Pulmonary artery endothelial cell (primary cell): Measurements from ENCODE around the gene MAGIX. TPM values are rescaled to one million over a fixed set of nuclear protein-coding genes. Genes with fewer than 3 reads are reported as not detected.
A peak's percentile ranks its signal among the peaks of the same experiment; 100 is the strongest.

Experiments
- DNase-seq: peaks from one replicate; pipeline ENCODE4 v3.0.0-alpha.2; 2011; ENCODE audit warnings: low read depth, low spot score
- total RNA-seq: library from RNA; depleted of rRNA; stranded (reverse); fragments of >200 nt; gene quantifications from 2 replicates; pipeline ENCODE4 v1.2.3, GENCODE V29; 2014

Gene MAGIX
- total RNA-seq, 1 donor from 2014 or later = 0.59 TPM

DNA sequence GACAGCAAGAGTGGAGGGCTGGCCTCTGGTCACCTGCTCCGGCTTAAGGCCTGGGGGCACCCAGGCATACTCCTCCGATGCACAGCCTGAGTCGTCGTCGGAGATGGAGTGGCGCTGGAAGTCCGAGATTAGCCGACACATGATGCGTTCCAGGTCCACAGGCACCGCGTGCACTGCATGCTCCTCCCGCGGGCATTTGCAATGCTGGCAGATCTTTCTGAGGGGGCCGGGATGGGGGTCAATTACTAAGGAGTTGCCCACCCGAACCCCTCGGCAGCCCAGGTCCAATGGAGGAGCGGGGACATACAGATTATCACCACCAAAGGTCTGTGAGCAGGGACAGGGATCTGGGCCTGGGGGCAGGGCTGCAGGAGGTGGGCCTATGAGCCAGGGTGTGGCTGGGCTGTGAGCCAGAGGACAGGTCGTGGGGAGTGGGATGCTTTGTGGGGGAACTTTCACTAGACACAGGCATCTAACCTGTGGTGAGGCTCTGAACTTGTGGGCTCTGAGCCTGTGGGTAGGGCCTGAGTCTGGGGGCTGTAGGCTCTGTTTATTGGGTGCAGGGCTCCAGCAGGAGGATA lies 21.2 kb downstream of the MAGIX start:
- DNase-seq = no peak

DNA sequence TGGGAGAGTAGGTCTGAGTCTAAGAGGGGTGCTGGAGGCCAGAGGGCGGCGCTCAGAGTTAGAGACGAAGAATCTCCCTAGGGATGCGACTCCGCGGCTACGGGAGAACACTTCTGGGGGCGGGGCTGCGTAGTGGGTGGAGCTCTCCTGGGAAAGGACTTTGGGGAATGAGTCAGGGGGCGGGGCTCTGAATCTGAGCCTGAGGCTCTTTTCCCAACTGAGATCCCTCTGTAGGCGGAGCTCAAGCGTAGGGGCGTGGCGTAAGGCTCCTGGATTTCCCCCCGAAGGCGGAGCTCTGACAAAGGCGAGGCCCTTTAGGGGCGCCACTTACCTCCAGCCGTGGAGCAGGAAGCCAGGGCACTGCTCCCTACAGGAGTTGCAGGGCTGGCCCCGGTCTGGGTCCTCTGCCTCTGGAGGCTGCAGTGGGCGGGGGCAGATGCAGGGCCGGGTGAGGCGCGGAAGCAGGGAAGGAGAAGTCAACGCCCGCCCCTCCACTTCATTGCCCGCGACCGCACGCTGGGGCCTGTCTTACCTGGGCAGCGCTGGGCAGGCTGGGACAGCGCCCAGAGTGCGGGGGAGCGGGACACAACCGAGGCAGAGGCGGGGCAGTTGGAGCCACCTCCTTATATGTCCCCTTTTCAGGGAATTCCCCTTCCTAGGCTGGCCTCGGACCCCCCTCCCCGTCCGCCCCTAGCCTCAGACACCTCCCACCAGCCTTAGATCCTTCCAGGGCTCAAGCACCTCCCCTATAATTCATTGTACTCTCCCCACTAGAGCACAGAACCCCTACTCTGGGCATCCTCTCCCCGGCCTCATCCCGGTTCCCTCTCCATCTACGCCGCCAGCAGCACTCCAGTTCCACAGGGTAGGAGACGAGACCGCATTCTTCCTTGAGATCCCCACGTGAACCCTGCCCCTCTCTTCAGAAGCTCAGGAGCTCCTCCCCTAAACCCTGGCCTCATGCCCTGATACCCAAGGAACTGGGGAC lies 22.0 kb downstream of the MAGIX start:
- DNase-seq = no peak

DNA sequence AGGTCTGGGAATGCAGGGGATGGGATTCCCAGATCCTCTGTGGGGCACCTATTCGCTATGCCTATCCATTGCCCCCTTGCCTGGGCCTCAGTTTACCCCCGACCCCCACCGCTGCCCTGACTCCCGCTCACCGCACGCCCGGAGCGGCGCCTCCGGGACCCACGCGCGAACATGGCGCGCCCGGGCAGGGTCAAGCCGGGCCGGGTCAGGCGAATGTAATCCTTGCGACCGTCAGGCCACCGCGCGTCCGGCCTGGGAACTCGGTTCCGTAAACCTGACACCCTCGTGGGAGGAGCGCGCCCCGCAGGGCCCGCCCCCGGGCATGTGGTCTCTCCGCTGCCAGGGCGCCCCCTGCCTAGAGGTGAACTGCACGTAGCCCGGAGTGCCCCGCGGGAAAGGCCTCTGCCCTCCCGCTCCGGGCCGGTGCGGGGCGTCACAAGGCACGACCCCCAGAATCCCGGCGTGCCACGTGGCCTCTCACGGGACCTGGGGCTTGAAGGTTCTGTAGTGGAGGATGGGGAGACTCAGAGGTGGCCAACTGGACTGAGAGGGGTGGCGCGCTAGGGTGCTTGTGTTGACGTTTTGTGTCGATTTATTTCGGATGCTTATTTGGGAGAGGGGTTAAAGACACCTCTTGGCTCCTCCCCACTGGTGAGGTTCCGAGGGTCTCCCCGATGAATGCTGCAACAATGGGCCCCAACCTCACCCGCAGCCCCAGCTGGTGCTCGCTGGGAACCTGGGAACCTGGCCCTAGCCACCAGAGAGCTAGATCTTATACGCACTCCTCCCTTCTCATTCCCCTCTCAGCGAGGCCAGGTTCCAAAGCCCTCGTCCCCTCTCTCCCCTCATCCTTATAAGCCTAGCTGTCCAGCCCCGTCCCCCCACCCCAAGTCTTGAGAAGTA lies 23.8 kb downstream of the MAGIX start, which contains the start of gene PRICKLE3:
Gene PRICKLE3, minus strand, starts transcription at position 249 of the 903 bp plus-strand sequence. Its CDS starts 76 bp downstream, at position 173.
- no peak for DNase-seq

DNA sequence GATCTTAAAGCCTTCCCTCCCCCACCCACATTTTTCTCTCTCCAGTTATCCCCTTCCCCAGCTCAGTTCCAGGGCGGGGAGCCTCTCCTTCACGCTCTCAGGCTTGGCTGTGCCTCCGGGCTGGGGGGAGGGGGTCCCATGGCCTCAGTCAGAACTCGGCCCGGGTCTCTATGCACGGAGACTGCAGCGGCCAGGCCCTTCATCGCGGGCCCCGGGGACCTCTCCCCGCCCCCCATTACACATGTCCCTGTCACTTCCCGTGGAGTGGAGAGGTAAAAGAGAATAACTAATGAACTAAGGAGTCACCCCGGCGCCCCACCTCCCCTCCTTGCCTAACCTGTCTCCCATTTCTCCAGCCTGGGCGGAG lies 24.5 kb downstream of the MAGIX start:
- DNase-seq = no peak

DNA sequence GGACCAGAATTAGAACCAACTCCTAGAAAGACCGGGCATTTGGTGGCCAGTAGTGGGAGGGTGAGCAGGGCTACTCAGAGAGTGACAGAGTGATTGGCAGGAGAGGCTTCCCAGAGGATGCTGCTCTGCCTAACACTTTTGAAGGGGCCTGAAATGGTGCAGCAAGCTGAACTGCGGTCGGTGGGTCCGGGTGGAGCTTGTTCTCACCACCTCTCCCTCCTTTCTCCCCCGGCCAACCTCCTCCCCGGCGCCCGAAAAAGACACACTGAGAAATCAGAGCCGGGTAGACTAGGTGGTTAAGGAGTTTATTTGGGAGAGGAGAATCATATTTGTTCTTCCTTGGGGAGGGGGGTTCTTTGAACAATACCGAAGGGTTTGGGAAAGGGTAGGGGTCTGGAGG lies 25.0 kb downstream of the MAGIX start:
- no peak for DNase-seq

DNA sequence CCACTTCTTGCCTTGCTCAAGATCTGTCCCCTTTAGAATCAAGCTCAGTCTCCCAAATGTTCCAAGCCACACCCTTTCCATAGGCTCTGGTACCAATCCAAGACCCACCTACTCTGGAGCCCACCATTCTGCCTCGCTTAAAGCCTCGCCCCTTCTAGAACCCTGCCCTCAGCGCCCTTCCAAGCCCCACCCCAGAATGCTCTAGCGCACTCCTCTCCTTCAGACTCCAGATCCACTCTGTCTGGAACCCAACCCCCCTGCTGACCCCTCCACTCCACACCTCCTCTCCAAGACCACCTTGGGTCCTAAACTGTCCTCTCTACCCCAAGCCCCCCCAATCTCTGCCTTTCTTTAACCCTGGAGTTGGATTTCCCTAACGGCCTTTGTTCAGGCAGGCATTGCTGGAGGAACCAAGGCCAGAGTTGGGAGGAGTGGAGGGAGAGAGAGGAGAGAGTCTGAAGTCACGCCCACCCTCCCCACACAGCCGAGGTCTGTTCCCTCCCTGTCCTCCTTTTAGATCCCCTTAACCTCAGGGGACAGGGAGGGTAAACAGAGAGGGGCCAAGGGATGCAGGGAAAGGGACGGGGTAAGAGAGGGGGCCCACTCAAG lies 26.0 kb downstream of the MAGIX start:
- DNase-seq = no peak

DNA sequence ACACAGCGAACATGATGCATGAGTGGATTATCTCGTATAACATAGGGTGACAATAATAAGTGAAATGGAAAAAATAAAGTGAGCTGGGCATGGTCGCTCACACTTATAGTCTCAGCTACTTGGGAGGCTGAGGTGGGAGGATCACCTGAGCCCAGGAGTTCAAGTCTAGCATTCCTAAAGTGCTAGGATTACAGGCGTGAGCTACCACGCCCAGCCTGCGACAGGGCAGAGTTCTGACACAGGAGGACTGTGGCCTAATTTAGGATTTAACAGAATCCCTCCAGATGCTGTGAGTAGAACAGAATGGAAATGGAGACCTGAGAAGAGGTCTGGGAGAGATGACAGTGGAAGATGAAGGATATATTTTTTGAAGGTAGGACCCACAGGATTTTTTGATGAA lies 27.0 kb downstream of the MAGIX start:
- DNase-seq = no peak

DNA sequence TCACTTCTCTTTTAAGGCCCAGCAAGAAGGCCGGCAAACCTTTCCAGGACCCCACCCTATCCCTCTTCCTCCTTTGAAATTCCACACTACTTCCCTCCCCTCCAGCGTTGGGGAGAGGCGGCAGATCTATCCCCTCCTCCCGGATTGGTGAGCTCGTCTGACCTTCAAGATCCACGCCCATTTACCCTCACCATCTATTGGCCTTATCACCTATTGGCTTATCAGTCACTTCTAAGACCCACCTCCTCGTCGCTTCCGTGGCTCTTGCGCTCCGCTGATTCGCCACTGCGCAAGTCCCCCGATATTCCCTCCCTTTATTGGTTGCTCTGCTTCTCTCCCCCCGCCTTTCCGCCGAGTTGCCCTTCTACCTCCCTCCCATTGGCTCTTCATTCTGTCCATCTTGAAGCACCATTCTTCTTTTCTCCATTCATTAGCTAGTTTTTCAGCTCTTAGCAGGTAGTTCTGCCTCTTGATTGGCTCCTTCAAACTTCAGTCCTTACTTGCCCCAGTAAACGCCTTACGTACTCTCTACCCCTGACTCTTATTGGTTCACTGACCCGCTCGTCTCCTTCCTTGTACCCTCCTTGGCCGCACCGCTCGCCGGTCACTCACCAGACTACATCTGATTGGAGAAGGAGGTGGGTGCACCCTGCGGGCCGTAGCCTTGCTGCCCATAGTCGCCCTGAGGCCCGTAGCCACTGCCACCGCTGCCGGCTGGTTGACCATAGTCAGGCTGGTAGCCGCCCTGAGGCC lies 28.4 kb downstream of the MAGIX start:
- DNase-seq = peak; percentile 98

DNA sequence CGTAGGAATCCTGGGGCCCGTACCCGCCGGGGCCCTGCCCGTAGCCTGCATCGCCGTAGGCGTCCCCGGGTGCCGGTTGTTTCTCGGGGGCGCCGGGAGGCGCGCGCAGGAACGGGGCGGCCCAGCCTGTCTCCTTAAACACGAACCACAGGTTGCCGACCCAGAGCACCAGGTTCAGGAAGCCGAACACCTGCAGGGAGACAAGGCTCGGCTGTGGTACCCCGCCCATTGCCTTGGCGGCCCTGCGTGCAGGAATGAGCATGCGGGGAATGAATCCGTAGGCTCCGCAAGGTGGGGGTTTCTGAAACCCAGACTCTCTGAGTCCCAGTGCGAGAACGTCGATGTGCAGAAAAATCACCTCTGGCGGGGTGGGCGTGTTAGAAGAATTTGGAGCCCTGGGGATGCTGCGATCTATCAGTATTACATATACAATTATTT lies 29.0 kb downstream of the MAGIX start:
- no peak for DNase-seq

DNA sequence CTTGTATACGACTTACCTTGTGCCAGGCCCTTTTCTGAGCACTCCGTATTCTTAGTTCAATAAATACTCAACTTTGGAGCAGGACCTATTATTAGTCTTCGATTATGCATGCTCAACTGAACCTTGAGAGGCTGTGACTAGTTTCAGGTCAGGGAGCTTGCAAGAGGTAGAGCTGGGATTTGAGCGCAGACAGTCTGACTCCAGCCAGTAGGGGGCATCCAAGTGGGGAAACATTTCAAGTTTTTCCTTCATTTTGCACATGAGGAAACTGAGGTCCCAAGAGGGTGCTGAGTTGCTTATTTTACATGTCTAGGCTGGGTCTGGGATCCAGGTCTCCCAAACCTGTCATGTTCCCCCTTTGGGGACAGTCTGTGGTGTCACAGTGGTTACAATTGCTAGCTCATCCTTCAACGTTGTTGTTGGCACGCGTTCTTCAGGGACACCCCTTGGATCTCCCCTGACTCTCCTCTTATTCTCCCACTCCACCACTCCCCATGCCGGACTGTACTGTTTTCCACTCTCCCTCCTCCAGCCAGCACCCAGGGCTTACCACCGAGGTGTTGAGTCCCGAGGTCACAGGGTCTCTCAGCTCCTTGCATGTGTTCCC lies 30.3 kb downstream of the MAGIX start:
- no peak for DNase-seq

DNA sequence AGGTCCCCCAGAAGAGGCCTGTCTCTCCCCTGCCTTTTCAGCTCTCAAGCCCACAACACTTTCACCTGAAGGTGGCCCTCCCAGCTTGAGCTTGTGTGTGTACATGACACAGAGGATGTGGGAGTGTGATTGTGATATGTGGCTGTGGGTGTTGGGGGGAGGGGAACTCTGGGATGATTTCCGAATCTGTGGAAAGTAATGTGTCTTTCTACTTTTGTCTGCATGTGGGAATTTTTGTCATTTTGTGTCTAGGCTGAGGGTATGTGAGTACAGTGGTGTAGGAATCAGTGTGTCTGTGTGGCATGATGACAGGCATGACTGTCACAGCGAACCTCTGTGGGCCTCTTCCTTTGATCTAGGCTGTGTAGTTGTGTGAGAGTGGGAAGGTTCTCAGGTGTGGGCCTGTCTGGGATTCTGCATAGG lies 31.0 kb downstream of the MAGIX start:
- DNase-seq = no peak

DNA sequence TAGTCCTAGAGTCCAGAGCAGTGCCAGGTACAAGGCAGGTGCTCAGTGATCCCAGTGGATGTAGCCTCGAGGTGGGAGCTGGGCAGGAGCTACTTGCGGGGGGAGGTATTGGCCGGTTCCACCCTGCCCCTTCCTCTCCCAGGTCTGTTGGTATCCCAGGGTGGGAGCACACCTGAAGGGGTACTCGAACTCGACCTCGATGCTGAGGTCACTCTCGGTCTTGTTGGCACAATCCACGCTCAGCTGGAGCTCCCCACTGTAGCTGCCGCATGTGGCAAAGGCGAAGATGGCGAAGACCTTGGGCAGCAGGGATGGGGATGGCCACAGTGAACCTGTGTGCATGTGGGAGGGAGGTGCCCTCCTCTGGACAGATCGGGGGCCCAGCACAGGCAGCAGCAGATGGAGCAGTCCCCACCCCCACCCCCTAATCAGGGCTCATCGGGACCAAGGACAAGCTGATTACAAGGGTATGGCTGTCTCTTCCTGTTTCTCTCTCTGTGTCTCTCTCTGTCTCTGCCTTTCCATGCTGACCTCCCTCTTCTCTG lies 35.1 kb downstream of the MAGIX start:
- no peak for DNase-seq

DNA sequence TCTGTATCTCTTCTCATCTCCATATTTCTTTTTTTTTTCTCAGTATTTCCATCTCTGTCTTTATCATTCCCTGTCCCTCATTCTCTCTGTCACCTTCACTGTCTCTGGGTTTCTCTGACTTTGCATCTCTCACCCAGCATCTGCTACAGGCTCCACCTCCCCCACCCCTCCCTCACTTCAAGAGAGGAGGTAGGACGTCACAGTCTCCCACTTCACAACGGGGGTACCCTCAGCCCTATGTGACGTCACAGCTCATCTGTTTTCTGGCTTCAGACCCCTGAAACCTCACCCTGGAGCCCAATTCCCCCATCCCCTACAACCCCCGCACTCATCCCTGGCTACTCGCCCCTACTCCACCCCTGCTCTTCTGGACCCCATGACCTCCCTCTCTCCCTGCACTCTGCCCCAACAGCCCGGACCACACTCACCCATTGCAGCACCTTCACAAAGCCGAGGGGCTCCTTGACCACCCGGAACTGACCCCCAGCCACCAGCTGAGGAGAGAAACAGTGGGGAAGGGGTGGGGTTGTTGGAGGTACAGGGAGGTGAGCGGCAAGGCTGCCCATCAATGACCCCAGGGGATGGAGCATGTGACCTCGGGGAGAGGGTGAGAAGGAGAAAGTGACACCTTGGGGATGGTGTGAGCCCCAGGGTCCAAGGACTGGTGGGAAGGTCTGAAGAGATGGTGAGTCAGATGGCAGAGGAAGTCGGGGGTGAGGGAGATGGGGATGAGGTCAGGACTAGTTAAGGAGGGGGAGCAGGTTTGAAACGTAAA lies 36.2 kb downstream of the MAGIX start:
- DNase-seq = no peak

DNA sequence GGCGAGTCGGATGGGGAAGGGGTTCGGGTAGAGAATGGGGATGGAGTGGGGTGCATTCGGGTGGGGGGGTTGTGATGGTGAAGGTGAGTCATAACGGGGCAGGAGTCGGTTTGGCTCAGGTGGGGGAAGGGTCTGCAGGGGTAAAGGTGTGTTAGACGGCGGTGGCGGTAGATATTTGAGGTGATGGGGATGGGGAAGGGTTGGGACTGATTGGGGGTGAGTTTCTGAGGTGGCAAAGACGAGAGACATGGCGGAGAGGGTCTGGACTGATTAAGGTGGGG lies 36.7 kb downstream of the MAGIX start:
- no peak for DNase-seq

DNA sequence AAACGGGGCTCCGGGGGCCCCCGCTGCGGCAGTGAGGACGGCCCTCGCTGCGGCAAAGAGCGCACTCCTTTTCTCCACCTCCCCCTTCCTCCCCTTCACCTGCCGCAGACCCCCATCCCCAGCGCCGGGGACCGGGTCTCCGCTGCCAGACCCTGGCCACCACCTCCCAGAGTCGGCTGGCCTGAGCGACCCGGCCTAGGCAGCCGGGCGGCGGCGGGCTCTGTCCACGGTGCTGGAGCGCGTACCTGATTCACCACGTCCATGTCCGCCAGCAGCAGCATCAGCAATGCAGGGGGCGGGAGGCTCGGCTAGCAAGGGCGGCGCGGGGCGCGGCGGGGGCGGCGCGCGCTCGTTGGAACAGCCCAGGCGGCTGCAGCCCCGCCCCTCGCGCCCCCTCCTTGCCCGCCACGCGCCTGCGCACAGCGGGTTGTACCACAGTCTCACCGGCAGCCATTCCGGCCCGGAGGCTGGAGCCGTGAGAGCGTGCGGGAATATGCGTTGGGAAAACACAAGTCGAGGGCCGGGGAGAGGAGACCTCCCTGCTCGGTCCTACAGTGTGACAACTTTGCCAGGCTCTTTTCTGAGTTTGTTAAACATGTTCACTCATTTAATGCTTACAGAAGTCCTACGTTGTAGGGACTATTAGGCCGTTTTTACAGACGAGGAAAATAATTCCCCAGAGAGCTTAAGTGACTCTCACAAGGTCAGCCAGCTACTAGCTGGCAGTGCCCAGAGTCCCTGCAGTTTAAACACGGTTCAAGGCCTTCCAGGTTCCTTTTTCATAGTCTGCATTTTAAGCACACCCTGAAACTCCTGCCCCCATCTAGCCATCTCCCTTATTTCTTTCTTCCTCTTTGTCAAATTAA lies 37.6 kb downstream of the MAGIX start, which contains the start of gene SYP:
Gene SYP, minus strand, starts transcription at position 288 of the 866 bp plus-strand sequence. Its CDS starts 7 bp downstream, at position 281.
- peak; percentile 45 for DNase-seq

DNA sequence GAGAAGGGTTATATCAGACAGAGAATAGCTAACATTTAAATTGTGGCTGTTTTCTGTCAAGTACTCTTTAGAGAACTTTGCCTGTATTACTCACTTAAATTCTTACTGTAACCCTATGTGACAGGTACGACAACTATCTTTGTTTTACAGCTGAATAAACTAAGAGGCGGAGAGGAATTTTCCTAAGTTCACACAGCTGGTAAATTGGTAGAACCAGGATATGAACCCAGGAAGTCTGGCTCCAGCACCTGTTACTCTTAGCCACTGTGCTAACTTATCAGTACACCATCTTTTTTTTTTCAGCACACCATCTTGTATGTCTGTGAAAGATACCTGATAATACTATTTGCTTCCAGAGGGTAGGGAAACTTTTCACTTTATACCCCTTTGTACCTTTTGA lies 39.5 kb downstream of the MAGIX start:
- no peak for DNase-seq

DNA sequence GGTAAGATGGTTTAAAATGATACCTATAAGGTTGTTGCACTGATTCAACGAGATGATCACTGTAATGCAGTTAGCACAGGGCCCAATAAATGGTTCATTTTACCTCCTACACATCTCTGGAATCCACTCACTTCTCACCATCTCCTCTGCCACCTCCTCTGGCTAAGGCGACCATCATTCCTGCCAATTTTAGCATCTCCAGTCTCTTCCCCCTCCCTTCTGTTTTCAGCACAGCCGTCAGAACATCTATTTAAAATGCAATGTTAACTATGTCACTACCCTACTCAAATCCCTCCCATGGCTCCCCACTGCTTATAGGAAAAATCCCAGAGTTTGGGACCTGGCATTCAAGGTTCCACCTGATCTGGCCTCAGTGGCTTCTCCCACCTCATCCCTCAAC lies 41.0 kb downstream of the MAGIX start:
- no peak for DNase-seq

DNA sequence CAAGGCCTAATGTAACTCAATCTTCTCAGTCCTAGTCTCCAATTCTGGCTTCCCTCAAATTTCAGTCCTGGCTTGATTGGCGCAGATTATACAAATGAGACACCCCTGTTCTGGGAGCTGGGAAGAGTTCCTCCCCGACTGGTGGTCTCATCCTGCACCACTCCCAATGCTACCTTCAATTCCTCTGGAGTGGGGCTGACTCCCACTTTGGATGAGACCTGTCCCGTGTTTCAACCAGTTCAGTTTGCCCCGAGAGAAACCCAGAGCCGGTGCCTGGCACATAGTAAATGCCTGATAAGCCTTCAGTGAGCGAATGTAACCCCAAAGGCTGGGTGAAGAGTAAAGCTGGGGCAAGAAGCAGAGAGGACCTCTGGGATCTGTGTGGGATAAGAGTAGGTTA lies 41.5 kb downstream of the MAGIX start:
- DNase-seq = no peak
